ENCODE results near the gene ASB11. TPM values are rescaled to one million over a fixed set of nuclear protein-coding genes. Genes with fewer than 3 reads are reported as not detected.

The ASB11 gene
- polyA plus RNA-seq, 1 donor (not counting 4 experiments of a cell fraction or from before 2014, with no cell fraction given): not detected

GRCh38 chrX:15298201-15298600 is 17.2 kb downstream of the ASB11 start:
- H3K4me1 ChIP-seq (ENCODE audit: control insufficient read depth, extremely low read depth, insufficient read depth, low read length): no peaks in the 10 kb centered on the region
- dilution Hi-C loops (cut with MboI; ENCODE audit: extremely low pct_ligation_motif_present, low sequenced_read_pairs): no loop called here
- TF ChIP-seq EZH2 (IDR thresholded peaks at IDR 0.05; ENCODE audit: low read length): no peak
- no peak for TF ChIP-seq CTCF (optimal IDR thresholded peaks at IDR 0.05 in 1 of 3, IDR thresholded peaks at IDR 0.05 in 1 of 3, conservative IDR thresholded peaks at IDR 0.05 in 1 of 3; ENCODE audit: extremely low read depth in 1 of 3, insufficient read depth in 2 of 3, low read length in 3 of 3)
- H3K4me2 ChIP-seq (ENCODE audit: control insufficient read depth, extremely low read depth, insufficient read depth, low read depth, low read length): no peak overlapping the region
- no peak overlapping the region for H3K4me3 ChIP-seq (ENCODE audit: control insufficient read depth in 2 of 3, extremely low read depth in 1 of 3, insufficient read depth in 2 of 3, low read depth in 1 of 3, low read length in 3 of 3)
- H3K9ac ChIP-seq (ENCODE audit: control insufficient read depth, extremely low read depth, insufficient read depth, low read length): no peak overlapping the region
- H3K9me3 ChIP-seq (ENCODE audit: control insufficient read depth, low read depth, low read length): no peaks in the 10 kb centered on the region
- H3K36me3 ChIP-seq (ENCODE audit: control insufficient read depth in 2 of 2, extremely low read depth in 1 of 2, insufficient read depth in 2 of 2, low read length in 2 of 2): no peaks in the 10 kb centered on the region
- no peak for DNase-seq (ENCODE audit: low read depth, low spot score)
- H4K20me1 ChIP-seq (ENCODE audit: control insufficient read depth, extremely low read depth, insufficient read depth, low read length): no peaks in the 10 kb centered on the region
- no peak overlapping the region for H2AFZ ChIP-seq (ENCODE audit: control insufficient read depth, low read length)
- H3K27me3 ChIP-seq (ENCODE audit: control insufficient read depth, extremely low read depth, insufficient read depth, low read length): no peaks in the 10 kb centered on the region
- no peaks in the 10 kb centered on the region for H3K9me1 ChIP-seq (ENCODE audit: control insufficient read depth, extremely low read depth, insufficient read depth, low read length)
- FAIRE-seq: no peak
- H3K27ac ChIP-seq (ENCODE audit: control insufficient read depth, insufficient read depth, low read length): no peak overlapping the region
- no peaks in the 10 kb centered on the region for H3K79me2 ChIP-seq (ENCODE audit: control insufficient read depth, insufficient read depth, low read length)

DNA sequence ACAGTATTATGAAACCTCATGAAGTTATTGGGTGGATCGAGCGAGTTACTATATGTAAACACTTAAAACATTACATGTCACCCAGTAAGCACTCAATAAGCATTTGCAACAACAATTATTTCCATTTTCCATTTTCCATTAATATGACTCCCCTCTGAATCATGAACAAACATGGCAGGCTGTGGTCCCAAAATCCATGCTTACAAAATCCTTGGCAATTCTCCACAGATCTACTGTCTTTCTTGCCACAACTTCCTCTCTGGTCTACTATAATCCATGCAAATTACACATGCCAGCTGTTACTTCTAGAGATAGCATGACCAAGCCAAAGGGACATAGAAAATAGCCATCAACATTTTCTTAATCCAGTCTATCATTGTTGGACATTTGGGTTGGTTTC is 22.0 kb downstream of the ASB11 start:
- FAIRE-seq: no peak
- no peaks in the 10 kb centered on the region for H3K27me3 ChIP-seq (ENCODE audit: control insufficient read depth, extremely low read depth, insufficient read depth, low read length)
- no peaks in the 10 kb centered on the region for H3K9me1 ChIP-seq (ENCODE audit: control insufficient read depth, extremely low read depth, insufficient read depth, low read length)
- dilution Hi-C loops (cut with MboI; ENCODE audit: extremely low pct_ligation_motif_present, low sequenced_read_pairs): no loop called here
- no peak overlapping the region for H3K27ac ChIP-seq (ENCODE audit: control insufficient read depth, insufficient read depth, low read length)
- H2AFZ ChIP-seq (ENCODE audit: control insufficient read depth, low read length): no peak overlapping the region
- H3K36me3 ChIP-seq (ENCODE audit: control insufficient read depth in 2 of 2, extremely low read depth in 1 of 2, insufficient read depth in 2 of 2, low read length in 2 of 2): no peaks in the 10 kb centered on the region
- H3K4me2 ChIP-seq (ENCODE audit: control insufficient read depth, extremely low read depth, insufficient read depth, low read depth, low read length): no peak overlapping the region
- H3K4me1 ChIP-seq (ENCODE audit: control insufficient read depth, extremely low read depth, insufficient read depth, low read length): no peaks in the 10 kb centered on the region
- no peaks in the 10 kb centered on the region for H4K20me1 ChIP-seq (ENCODE audit: control insufficient read depth, extremely low read depth, insufficient read depth, low read length)
- no peaks in the 10 kb centered on the region for H3K79me2 ChIP-seq (ENCODE audit: control insufficient read depth, insufficient read depth, low read length)
- no peak overlapping the region for H3K4me3 ChIP-seq (ENCODE audit: control insufficient read depth in 2 of 3, extremely low read depth in 1 of 3, insufficient read depth in 2 of 3, low read depth in 1 of 3, low read length in 3 of 3)
- TF ChIP-seq EZH2 (IDR thresholded peaks at IDR 0.05; ENCODE audit: low read length): no peak
- no peak for TF ChIP-seq CTCF (optimal IDR thresholded peaks at IDR 0.05 in 1 of 3, IDR thresholded peaks at IDR 0.05 in 1 of 3, conservative IDR thresholded peaks at IDR 0.05 in 1 of 3; ENCODE audit: extremely low read depth in 1 of 3, insufficient read depth in 2 of 3, low read length in 3 of 3)
- H3K9ac ChIP-seq (ENCODE audit: control insufficient read depth, extremely low read depth, insufficient read depth, low read length): no peak overlapping the region
- no peak for DNase-seq (ENCODE audit: low read depth, low spot score)
- no peaks in the 10 kb centered on the region for H3K9me3 ChIP-seq (ENCODE audit: control insufficient read depth, low read depth, low read length)
